K562 (cell line): ENCODE results near the gene SLC35E1. TPM values are rescaled to one million over a fixed set of nuclear protein-coding genes. Genes with fewer than 3 reads are reported as not detected.

Source experiments
- IFI16 ChIP-seq: fragments of 250-450 bp; sonication (Bioruptor Pico); IDR thresholded peaks from 2 replicates; pipeline ENCODE4 v2.1.2; 2022; ENCODE audit warnings: mild to moderate bottlenecking, inconsistent platforms
- NEUROD1 ChIP-seq: fragments of 150-350 bp; IDR thresholded peaks from 2 replicates; pipeline ENCODE4 v1.6.1; 2014; ENCODE audit warnings: borderline replicate concordance, low read length, low read depth; ENCODE audit not compliant: partially characterized antibody
- RFX1 ChIP-seq: fragments of 450-650 bp; IDR thresholded peaks from 2 replicates; pipeline ENCODE4 v1.6.1; 2016; ENCODE audit warnings: mild to moderate bottlenecking, moderate library complexity
- SIN3B ChIP-seq: fragments of 450-650 bp; IDR thresholded peaks from 2 replicates; pipeline ENCODE4 v1.6.1; 2017; ENCODE audit warnings: low read depth, mild to moderate bottlenecking, moderate library complexity
- SNIP1 ChIP-seq: fragments of 450-650 bp; IDR thresholded peaks from 2 replicates; pipeline ENCODE4 v1.7.1; 2017; ENCODE audit warnings: low read depth, mild to moderate bottlenecking
- ZC3H11A ChIP-seq: IDR thresholded peaks from 2 replicates; pipeline ENCODE4 v1.6.1; 2012; ENCODE audit warnings: low read depth, low read length, improper control_type of control experiment
- ZNF24 ChIP-seq: fragments of 450-650 bp; IDR thresholded peaks from 2 replicates; pipeline ENCODE4 v1.6.1; 2016
- ZNF436 ChIP-seq: fragments of 250-450, 450-650 bp; sonication (Bioruptor Pico); formaldehyde crosslinking; IDR thresholded peaks from 2 replicates; pipeline ENCODE4 v1.7.0; 2020; ENCODE audit warnings: mild to moderate bottlenecking
- ZNF644 ChIP-seq: fragments of 200-800 bp; sonication (Bioruptor generic); IDR thresholded peaks from 2 replicates; pipeline ENCODE4 v1.6.1; 2016; ENCODE audit warnings: low read depth, missing genetic modification characterization, missing compliant biosample characterization
- polyA plus RNA-seq, 8 experiments: library from polyadenylated mRNA; depleted of rRNA in 4 of 8; stranded (reverse) in 5 of 8; unstranded in 3 of 8; fragments of >200 nt; fragmentation: Nextera tagmentation in 2 of 8; fragmentation: Illumina TruSeq in 1 of 8; extraction: Ambion mirVana in 2 of 8; extraction: Trizol in 1 of 8; gene quantifications; 2 replicates each; pipeline versions ENCODE4 v1.2.1 to v1.2.3, GENCODE V29; 2011 to 2014; ENCODE audit warnings: inconsistent platforms in 1 of 8, missing spikeins in 1 of 8
- total RNA-seq, 7 experiments: library from RNA; depleted of rRNA in 6 of 7; stranded (reverse); fragments of >200 nt in 6 of 7; fragmentation: Illumina TruSeq in 2 of 7; extraction: Trizol in 2 of 7; gene quantifications; 2 replicates each; pipeline versions ENCODE4 v1.2.1 to v1.2.3, GENCODE V29; 2011 to 2021; ENCODE audit warnings: low replicate concordance in 1 of 7
- TF ChIP-seq, protein P1 (sequence below): fragments of 250-450 bp; sonication (Bioruptor Pico); IDR thresholded peaks from 2 replicates; pipeline ENCODE4 v1.4.0; 2020; ENCODE audit warnings: mild to moderate bottlenecking, moderate library complexity
- TF ChIP-seq, protein P2 (sequence below): sonication (generic); formaldehyde crosslinking; IDR thresholded peaks from 2 replicates; pipeline ENCODE4 v1.9.0; 2022; ENCODE audit warnings: mild to moderate bottlenecking, missing genetic modification reagents
- TF ChIP-seq, protein P3 (sequence below): fragments of 450-650 bp; IDR thresholded peaks from one replicate; pipeline ENCODE4 v1.6.1; 2018; ENCODE audit warnings: mild to moderate bottlenecking, moderate library complexity; ENCODE audit not compliant: partially characterized antibody
- TF ChIP-seq, protein P4 (sequence below), 2 experiments: fragments of 450-650 bp; formaldehyde crosslinking in 1 of 2; IDR thresholded peaks; 2 replicates each; pipeline versions ENCODE4 v1.4.0 to v1.6.1; 2014 to 2020; ENCODE audit warnings: mild to moderate bottlenecking in 2 of 2, borderline replicate concordance in 1 of 2, low read depth in 1 of 2

The SLC35E1 gene
- total and polyA plus RNA-seq, 9 of the 15 experiments (the other 6 are each of a cell fraction or from before 2014, with no cell fraction given): 15.0 to 40.1 (median 25.7) TPM

DNA sequence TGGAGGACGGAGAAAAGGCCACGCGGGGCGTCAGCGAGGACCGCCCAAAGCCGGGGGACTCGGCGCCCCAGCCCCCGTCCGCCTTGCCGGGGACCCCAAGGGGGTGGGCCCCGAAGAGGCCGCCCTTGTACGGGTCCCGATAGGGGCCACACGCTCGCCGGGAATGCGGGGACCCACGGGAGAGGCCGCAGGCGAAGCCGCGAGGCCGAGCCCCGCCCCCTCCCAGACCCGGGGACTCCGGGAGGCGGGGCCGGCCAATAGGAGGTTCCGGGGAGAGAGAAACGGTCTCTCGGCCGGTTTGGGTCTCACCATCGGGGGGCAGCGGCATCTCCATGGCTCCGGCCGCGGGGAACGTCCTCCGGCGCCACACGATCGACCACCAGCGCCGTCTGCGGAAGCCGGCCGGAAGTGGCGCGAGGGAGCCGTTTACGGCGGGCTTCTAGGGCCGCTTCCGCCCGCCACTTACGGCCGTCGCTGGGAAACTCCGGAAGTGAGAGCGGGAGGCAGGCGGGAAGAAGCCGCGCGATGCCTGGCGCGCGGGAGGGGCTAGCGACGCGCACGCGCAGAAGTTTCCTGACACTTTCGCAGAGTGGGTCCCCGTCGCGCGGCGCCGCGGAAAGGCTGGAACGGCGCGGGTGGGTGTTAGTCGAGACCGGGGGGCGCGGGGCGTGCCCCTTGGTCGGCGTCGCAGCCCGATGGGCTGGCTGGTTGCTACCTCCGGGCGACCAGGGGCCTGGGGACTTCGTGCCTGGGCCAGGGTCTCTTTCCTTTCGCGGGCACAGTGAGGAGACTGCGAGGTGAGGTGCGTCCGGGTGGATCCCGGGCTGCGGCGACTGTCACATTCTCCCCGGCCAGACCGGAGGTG, 29.9 kb downstream of the SLC35E1 start, which contains the start of gene CHERP (continued):
- TF ChIP-seq IFI16 (CRISPR knock-in tag) (no peak), ZC3H11A (no peak), SNIP1 (no peak), SIN3B (peak; percentile 76; the same call in 1 of the 2 replicates), ZNF644 (tag) (no peak), ZNF24 (no peak), NEUROD1 (no peak), RFX1 (peak; percentile 93), ZNF436 (CRISPR knock-in tag) (no peak)
- TF ChIP-seq, protein P1, sequence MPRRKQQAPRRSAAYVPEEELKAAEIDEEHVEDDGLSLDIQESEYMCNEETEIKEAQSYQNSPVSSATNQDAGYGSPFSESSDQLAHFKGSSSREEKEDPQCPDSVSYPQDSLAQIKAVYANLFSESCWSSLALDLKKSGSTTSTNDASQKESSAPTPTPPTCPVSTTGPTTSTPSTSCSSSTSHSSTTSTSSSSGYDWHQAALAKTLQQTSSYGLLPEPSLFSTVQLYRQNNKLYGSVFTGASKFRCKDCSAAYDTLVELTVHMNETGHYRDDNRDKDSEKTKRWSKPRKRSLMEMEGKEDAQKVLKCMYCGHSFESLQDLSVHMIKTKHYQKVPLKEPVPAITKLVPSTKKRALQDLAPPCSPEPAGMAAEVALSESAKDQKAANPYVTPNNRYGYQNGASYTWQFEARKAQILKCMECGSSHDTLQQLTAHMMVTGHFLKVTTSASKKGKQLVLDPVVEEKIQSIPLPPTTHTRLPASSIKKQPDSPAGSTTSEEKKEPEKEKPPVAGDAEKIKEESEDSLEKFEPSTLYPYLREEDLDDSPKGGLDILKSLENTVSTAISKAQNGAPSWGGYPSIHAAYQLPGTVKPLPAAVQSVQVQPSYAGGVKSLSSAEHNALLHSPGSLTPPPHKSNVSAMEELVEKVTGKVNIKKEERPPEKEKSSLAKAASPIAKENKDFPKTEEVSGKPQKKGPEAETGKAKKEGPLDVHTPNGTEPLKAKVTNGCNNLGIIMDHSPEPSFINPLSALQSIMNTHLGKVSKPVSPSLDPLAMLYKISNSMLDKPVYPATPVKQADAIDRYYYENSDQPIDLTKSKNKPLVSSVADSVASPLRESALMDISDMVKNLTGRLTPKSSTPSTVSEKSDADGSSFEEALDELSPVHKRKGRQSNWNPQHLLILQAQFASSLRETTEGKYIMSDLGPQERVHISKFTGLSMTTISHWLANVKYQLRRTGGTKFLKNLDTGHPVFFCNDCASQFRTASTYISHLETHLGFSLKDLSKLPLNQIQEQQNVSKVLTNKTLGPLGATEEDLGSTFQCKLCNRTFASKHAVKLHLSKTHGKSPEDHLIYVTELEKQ (CRISPR knock-in tag): no peak
- TF ChIP-seq, protein P2, sequence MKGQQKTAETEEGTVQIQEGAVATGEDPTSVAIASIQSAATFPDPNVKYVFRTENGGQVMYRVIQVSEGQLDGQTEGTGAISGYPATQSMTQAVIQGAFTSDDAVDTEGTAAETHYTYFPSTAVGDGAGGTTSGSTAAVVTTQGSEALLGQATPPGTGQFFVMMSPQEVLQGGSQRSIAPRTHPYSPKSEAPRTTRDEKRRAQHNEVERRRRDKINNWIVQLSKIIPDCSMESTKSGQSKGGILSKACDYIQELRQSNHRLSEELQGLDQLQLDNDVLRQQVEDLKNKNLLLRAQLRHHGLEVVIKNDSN (CRISPR knock-in tag): no peak
- TF ChIP-seq, protein P3, sequence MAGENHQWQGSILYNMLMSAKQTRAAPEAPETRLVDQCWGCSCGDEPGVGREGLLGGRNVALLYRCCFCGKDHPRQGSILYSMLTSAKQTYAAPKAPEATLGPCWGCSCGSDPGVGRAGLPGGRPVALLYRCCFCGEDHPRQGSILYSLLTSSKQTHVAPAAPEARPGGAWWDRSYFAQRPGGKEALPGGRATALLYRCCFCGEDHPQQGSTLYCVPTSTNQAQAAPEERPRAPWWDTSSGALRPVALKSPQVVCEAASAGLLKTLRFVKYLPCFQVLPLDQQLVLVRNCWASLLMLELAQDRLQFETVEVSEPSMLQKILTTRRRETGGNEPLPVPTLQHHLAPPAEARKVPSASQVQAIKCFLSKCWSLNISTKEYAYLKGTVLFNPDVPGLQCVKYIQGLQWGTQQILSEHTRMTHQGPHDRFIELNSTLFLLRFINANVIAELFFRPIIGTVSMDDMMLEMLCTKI: no peak
- TF ChIP-seq, protein P4, sequence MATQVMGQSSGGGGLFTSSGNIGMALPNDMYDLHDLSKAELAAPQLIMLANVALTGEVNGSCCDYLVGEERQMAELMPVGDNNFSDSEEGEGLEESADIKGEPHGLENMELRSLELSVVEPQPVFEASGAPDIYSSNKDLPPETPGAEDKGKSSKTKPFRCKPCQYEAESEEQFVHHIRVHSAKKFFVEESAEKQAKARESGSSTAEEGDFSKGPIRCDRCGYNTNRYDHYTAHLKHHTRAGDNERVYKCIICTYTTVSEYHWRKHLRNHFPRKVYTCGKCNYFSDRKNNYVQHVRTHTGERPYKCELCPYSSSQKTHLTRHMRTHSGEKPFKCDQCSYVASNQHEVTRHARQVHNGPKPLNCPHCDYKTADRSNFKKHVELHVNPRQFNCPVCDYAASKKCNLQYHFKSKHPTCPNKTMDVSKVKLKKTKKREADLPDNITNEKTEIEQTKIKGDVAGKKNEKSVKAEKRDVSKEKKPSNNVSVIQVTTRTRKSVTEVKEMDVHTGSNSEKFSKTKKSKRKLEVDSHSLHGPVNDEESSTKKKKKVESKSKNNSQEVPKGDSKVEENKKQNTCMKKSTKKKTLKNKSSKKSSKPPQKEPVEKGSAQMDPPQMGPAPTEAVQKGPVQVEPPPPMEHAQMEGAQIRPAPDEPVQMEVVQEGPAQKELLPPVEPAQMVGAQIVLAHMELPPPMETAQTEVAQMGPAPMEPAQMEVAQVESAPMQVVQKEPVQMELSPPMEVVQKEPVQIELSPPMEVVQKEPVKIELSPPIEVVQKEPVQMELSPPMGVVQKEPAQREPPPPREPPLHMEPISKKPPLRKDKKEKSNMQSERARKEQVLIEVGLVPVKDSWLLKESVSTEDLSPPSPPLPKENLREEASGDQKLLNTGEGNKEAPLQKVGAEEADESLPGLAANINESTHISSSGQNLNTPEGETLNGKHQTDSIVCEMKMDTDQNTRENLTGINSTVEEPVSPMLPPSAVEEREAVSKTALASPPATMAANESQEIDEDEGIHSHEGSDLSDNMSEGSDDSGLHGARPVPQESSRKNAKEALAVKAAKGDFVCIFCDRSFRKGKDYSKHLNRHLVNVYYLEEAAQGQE (IDR thresholded peaks at IDR 0.05; ENCODE audit: borderline replicate concordance): no peak
- TF ChIP-seq, protein P4 (CRISPR knock-in tag; IDR thresholded peaks at IDR 0.05; ENCODE audit: low read depth): no peak
